ENCODE data around the gene CLEC11A. TPM values are rescaled to one million over a fixed set of nuclear protein-coding genes. Genes with fewer than 3 reads are reported as not detected.
"Not testable (repeated sequence)": the region's sequence is repeated elsewhere in the genome, so short reads cannot be mapped to it uniquely, and the experiment has no call there.

The CLEC11A gene
- total RNA-seq, 2 donors from 2014 or later, result 0.39 TPM; not detected in 1

- Mint-ChIP-seq H3K27ac (no peak overlapping the region), H3K4me1 (no peaks in the 10 kb centered on the region), H3K27me3 (peaks cover 59% of the 10 kb centered on the region), H3K36me3 (ENCODE audit: low read depth) (no peaks in the 10 kb centered on the region), H3K4me3 (no peak overlapping the region)
- H3K9me3 ChIP-seq (ENCODE audit: control insufficient read depth, low read length, poor library complexity, severe bottlenecking), result no peaks in the 10 kb centered on the region
- ATAC-seq (no peak), DNase-seq (no peak)
These were observed 16.8 kb downstream of the CLEC11A start for GRCh38 chr19:50739914-50740426.

- Mint-ChIP-seq H3K27me3 (peaks cover 55% of the 10 kb centered on the region), H3K4me1 (no peaks in the 10 kb centered on the region), H3K4me3 (no peak overlapping the region), H3K27ac (no peak overlapping the region), H3K36me3 (ENCODE audit: low read depth) (no peaks in the 10 kb centered on the region)
- DNase-seq (no peak), ATAC-seq (no peak)
- no peaks in the 10 kb centered on the region for H3K9me3 ChIP-seq (ENCODE audit: control insufficient read depth, low read length, poor library complexity, severe bottlenecking)
These were observed 18.2 kb downstream of the CLEC11A start for GRCh38 chr19:50741179-50741933.

- DNase-seq (no peak), ATAC-seq (no peak)
- Mint-ChIP-seq H3K4me1 (no peaks in the 10 kb centered on the region), H3K4me3 (no peak overlapping the region), H3K27ac (no peak overlapping the region), H3K27me3 (peaks cover 49% of the 10 kb centered on the region), H3K36me3 (ENCODE audit: low read depth) (no peaks in the 10 kb centered on the region)
- no peaks in the 10 kb centered on the region for H3K9me3 ChIP-seq (ENCODE audit: control insufficient read depth, low read length, poor library complexity, severe bottlenecking)
These were observed 20.4 kb downstream of the CLEC11A start for GRCh38 chr19:50743537-50743936.

GRCh38 chr19:50745221-50745620 is 22.1 kb downstream of the CLEC11A start:
- no peak for ATAC-seq
- no peaks in the 10 kb centered on the region for H3K4me1 Mint-ChIP-seq
- H3K9me3 ChIP-seq (ENCODE audit: control insufficient read depth, low read length, poor library complexity, severe bottlenecking), result no peaks in the 10 kb centered on the region
- H3K4me3 Mint-ChIP-seq, result no peak overlapping the region
- no peak overlapping the region for H3K27ac Mint-ChIP-seq
- H3K36me3 Mint-ChIP-seq (ENCODE audit: low read depth), result no peaks in the 10 kb centered on the region
- no peak for DNase-seq
- H3K27me3 Mint-ChIP-seq, result peaks cover 34% of the 10 kb centered on the region

- H3K9me3 ChIP-seq (ENCODE audit: control insufficient read depth, low read length, poor library complexity, severe bottlenecking); H3K4me3 Mint-ChIP-seq; H3K27ac Mint-ChIP-seq; DNase-seq; H3K4me1 Mint-ChIP-seq; H3K36me3 Mint-ChIP-seq (ENCODE audit: low read depth); ATAC-seq: not testable (repeated sequence)
- peaks cover 16% of the 10 kb centered on the region for H3K27me3 Mint-ChIP-seq
These were observed 24.0 kb downstream of the CLEC11A start for GRCh38 chr19:50747141-50747540.

GRCh38 chr19:50749490-50749889 is 26.3 kb downstream of the CLEC11A start:
- DNase-seq (no peak), ATAC-seq (no peak)
- H3K4me1 Mint-ChIP-seq, result no peaks in the 10 kb centered on the region
- H3K36me3 Mint-ChIP-seq (ENCODE audit: low read depth), result no peaks in the 10 kb centered on the region
- H3K4me3 Mint-ChIP-seq, result no peak overlapping the region
- peaks cover 22% of the 10 kb centered on the region for H3K27me3 Mint-ChIP-seq
- H3K9me3 ChIP-seq (ENCODE audit: control insufficient read depth, low read length, poor library complexity, severe bottlenecking), result no peaks in the 10 kb centered on the region
- no peak overlapping the region for H3K27ac Mint-ChIP-seq

GRCh38 chr19:50750010-50750409 is 26.8 kb downstream of the CLEC11A start:
- no peaks in the 10 kb centered on the region for H3K36me3 Mint-ChIP-seq (ENCODE audit: low read depth)
- H3K9me3 ChIP-seq (ENCODE audit: control insufficient read depth, low read length, poor library complexity, severe bottlenecking), result no peaks in the 10 kb centered on the region
- H3K27ac Mint-ChIP-seq, result no peak overlapping the region
- no peak overlapping the region for H3K4me3 Mint-ChIP-seq
- peaks cover 27% of the 10 kb centered on the region for H3K27me3 Mint-ChIP-seq
- ATAC-seq, result no peak
- H3K4me1 Mint-ChIP-seq, result no peaks in the 10 kb centered on the region
- no peak for DNase-seq

GRCh38 chr19:50753879-50754278 is 30.7 kb downstream of the CLEC11A start:
- H3K4me1 Mint-ChIP-seq, result no peaks in the 10 kb centered on the region
- no peak for ATAC-seq
- peaks cover 4% of the 10 kb centered on the region for H3K36me3 Mint-ChIP-seq (ENCODE audit: low read depth)
- H3K27ac Mint-ChIP-seq, result no peak overlapping the region
- H3K27me3 Mint-ChIP-seq, result peaks cover 28% of the 10 kb centered on the region
- H3K9me3 ChIP-seq (ENCODE audit: control insufficient read depth, low read length, poor library complexity, severe bottlenecking), result no peaks in the 10 kb centered on the region
- no peak for DNase-seq
- no peak overlapping the region for H3K4me3 Mint-ChIP-seq

GRCh38 chr19:50756244-50756643 is 33.1 kb downstream of the CLEC11A start:
- H3K9me3 ChIP-seq (ENCODE audit: control insufficient read depth, low read length, poor library complexity, severe bottlenecking); H3K27ac Mint-ChIP-seq; H3K4me1 Mint-ChIP-seq; H3K36me3 Mint-ChIP-seq (ENCODE audit: low read depth); DNase-seq; ATAC-seq; H3K4me3 Mint-ChIP-seq: not testable (repeated sequence)
- H3K27me3 Mint-ChIP-seq, result peaks cover 28% of the 10 kb centered on the region

GRCh38 chr19:50757624-50758023 is 34.5 kb downstream of the CLEC11A start:
- not testable (repeated sequence) for ATAC-seq; H3K36me3 Mint-ChIP-seq (ENCODE audit: low read depth); H3K4me1 Mint-ChIP-seq; H3K9me3 ChIP-seq (ENCODE audit: control insufficient read depth, low read length, poor library complexity, severe bottlenecking); DNase-seq; H3K4me3 Mint-ChIP-seq; H3K27ac Mint-ChIP-seq
- H3K27me3 Mint-ChIP-seq, result peaks cover 28% of the 10 kb centered on the region

- H3K4me3 Mint-ChIP-seq, H3K27ac Mint-ChIP-seq, ATAC-seq: not testable (repeated sequence)
These were observed 35.9 kb downstream of the CLEC11A start for GRCh38 chr19:50759076-50759475.

GRCh38 chr19:50759886-50760285 is 36.7 kb downstream of the CLEC11A start:
- ATAC-seq (no peak), DNase-seq (no peak)
- peaks cover 25% of the 10 kb centered on the region for H3K27me3 Mint-ChIP-seq
- H3K36me3 Mint-ChIP-seq (ENCODE audit: low read depth), result peaks cover 4% of the 10 kb centered on the region
- no peak overlapping the region for H3K27ac Mint-ChIP-seq
- no peaks in the 10 kb centered on the region for H3K4me1 Mint-ChIP-seq
- no peaks in the 10 kb centered on the region for H3K9me3 ChIP-seq (ENCODE audit: control insufficient read depth, low read length, poor library complexity, severe bottlenecking)
- H3K4me3 Mint-ChIP-seq, result no peak overlapping the region

More at GRCh38 chr19:50759076-50759475, 35.9 kb downstream of the CLEC11A start:
- not testable (repeated sequence) for H3K36me3 Mint-ChIP-seq (ENCODE audit: low read depth); H3K4me1 Mint-ChIP-seq; DNase-seq; H3K9me3 ChIP-seq (ENCODE audit: control insufficient read depth, low read length, poor library complexity, severe bottlenecking)
- peaks cover 22% of the 10 kb centered on the region for H3K27me3 Mint-ChIP-seq

GRCh38 chr19:50761501-50761900 is 38.3 kb downstream of the CLEC11A start:
- H3K4me3 Mint-ChIP-seq; H3K27ac Mint-ChIP-seq; H3K9me3 ChIP-seq (ENCODE audit: control insufficient read depth, low read length, poor library complexity, severe bottlenecking); H3K36me3 Mint-ChIP-seq (ENCODE audit: low read depth); DNase-seq; H3K4me1 Mint-ChIP-seq; ATAC-seq: not testable (repeated sequence)
- peaks cover 31% of the 10 kb centered on the region for H3K27me3 Mint-ChIP-seq

- H3K27ac Mint-ChIP-seq; DNase-seq; H3K4me1 Mint-ChIP-seq; H3K4me3 Mint-ChIP-seq; H3K9me3 ChIP-seq (ENCODE audit: control insufficient read depth, low read length, poor library complexity, severe bottlenecking); H3K36me3 Mint-ChIP-seq (ENCODE audit: low read depth); ATAC-seq: not testable (repeated sequence)
- H3K27me3 Mint-ChIP-seq, result peaks cover 43% of the 10 kb centered on the region
These were observed 40.4 kb downstream of the CLEC11A start for GRCh38 chr19:50763521-50763920.
